Adrenal gland (tissue), 5 donors: ENCODE data around the gene ALG12.

Experiments
- POLR2A ChIP-seq, 2 donors: fragments of 450-650 bp; IDR thresholded peaks; one replicate each; pipeline ENCODE4 v1.6.1; 2017; ENCODE audit warnings: antibody characterized with exemption in 2 of 2, mild to moderate bottlenecking in 2 of 2, moderate library complexity in 1 of 2
- TF ChIP-seq, protein P1 (sequence below), 6 experiments: fragments of 450-650 bp in 4 of 6; fragments of 200-600 bp in 2 of 6; sonication (generic) in 1 of 6; IDR thresholded peaks; 1 replicate in 5 of 6; 2 replicates in 1 of 6; pipeline versions ENCODE4 v1.5.1 to v1.8.0; 2016 to 2021; ENCODE audit warnings: antibody characterized with exemption in 6 of 6, mild to moderate bottlenecking in 2 of 6, moderate library complexity in 1 of 6
- donor health status: DM: no; HTN: no; CAD: no.

GRCh38 chr22:49877642-49878041 is 40.6 kb downstream of the ALG12 start:
- TF ChIP-seq, protein P1, sequence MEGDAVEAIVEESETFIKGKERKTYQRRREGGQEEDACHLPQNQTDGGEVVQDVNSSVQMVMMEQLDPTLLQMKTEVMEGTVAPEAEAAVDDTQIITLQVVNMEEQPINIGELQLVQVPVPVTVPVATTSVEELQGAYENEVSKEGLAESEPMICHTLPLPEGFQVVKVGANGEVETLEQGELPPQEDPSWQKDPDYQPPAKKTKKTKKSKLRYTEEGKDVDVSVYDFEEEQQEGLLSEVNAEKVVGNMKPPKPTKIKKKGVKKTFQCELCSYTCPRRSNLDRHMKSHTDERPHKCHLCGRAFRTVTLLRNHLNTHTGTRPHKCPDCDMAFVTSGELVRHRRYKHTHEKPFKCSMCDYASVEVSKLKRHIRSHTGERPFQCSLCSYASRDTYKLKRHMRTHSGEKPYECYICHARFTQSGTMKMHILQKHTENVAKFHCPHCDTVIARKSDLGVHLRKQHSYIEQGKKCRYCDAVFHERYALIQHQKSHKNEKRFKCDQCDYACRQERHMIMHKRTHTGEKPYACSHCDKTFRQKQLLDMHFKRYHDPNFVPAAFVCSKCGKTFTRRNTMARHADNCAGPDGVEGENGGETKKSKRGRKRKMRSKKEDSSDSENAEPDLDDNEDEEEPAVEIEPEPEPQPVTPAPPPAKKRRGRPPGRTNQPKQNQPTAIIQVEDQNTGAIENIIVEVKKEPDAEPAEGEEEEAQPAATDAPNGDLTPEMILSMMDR (IDR thresholded peaks at IDR 0.05): no peak
- no peak for TF ChIP-seq POLR2A (IDR thresholded peaks at IDR 0.05)
